HCEC 1CT (cell line): Measurements from ENCODE around the gene DNAH10.

Experiments used
- DNase-seq: peaks from one replicate; pipeline ENCODE4 v3.0.0-alpha.2; 2017

The DNAH10 gene

GRCh38 chr12:123794027-123794426 is 31.9 kb downstream of the DNAH10 start:
- no peak for DNase-seq

GRCh38 chr12:123798518-123798917 is 36.4 kb downstream of the DNAH10 start:
- no peak for DNase-seq

- no peak for DNase-seq
These were observed 37.1 kb downstream of the DNAH10 start for GRCh38 chr12:123799227-123799626.

GRCh38 chr12:123801573-123802178 is 39.6 kb downstream of the DNAH10 start:
- DNase-seq: peak; percentile 37

GRCh38 chr12:123805173-123805572 is 43.1 kb downstream of the DNAH10 start:
- DNase-seq: no peak

GRCh38 chr12:123807002-123807401 is 44.9 kb downstream of the DNAH10 start:
- DNase-seq: no peak

- DNase-seq: peak; percentile 6
These were observed 45.6 kb downstream of the DNAH10 start for GRCh38 chr12:123807670-123808069.

GRCh38 chr12:123808167-123808566 is 46.1 kb downstream of the DNAH10 start:
- DNase-seq: peak; percentile 2

- peak; percentile 5 for DNase-seq
These were observed 51.2 kb downstream of the DNAH10 start for GRCh38 chr12:123813349-123813748.

- no peak for DNase-seq
These were observed 53.9 kb downstream of the DNAH10 start for GRCh38 chr12:123815968-123816367.

GRCh38 chr12:123816896-123817537 is 54.9 kb downstream of the DNAH10 start:
- no peak for DNase-seq

GRCh38 chr12:123822804-123823203 is 60.7 kb downstream of the DNAH10 start:
- no peak for DNase-seq

GRCh38 chr12:123828120-123828519 is 66.0 kb downstream of the DNAH10 start:
- DNase-seq: no peak

- no peak for DNase-seq
These were observed 66.9 kb downstream of the DNAH10 start for GRCh38 chr12:123828854-123829547.

- peak; percentile 81 for DNase-seq
These were observed 67.5 kb downstream of the DNAH10 start for GRCh38 chr12:123829561-123829960.

GRCh38 chr12:123830675-123831074 is 68.6 kb downstream of the DNAH10 start:
- no peak for DNase-seq

- no peak for DNase-seq
These were observed 70.0 kb downstream of the DNAH10 start for GRCh38 chr12:123832052-123832451.

- DNase-seq: no peak
These were observed 71.7 kb downstream of the DNAH10 start for GRCh38 chr12:123833830-123834229.

- DNase-seq: no peak
These were observed 72.7 kb downstream of the DNAH10 start for GRCh38 chr12:123834845-123835244.

GRCh38 chr12:123836292-123836691 is 74.2 kb downstream of the DNAH10 start:
- DNase-seq: no peak

GRCh38 chr12:123839826-123840225 is 77.7 kb downstream of the DNAH10 start:
- no peak for DNase-seq

- no peak for DNase-seq
These were observed 78.8 kb downstream of the DNAH10 start for GRCh38 chr12:123840765-123841425.

- no peak for DNase-seq
These were observed 82.0 kb downstream of the DNAH10 start for GRCh38 chr12:123843912-123844748.
